ENCODE results near the gene EHMT1. TPM values are rescaled to one million over a fixed set of nuclear protein-coding genes. Genes with fewer than 3 reads are reported as not detected.

EHMT1 gene
- total RNA-seq, 4 donors from 2014 or later = 77.2 to 300 (median 161) TPM

- H3K36me3 ChIP-seq = peaks cover 0 to 46% (median 0%) of the 10 kb centered on the region in 3 donors
- DNase-seq = no peak
These were observed 98.0 kb downstream of the EHMT1 start for GRCh38 chr9:137716694-137717287.

GRCh38 chr9:137717776-137718327, 99.0 kb downstream of the EHMT1 start:
- Histone ChIP-seq H3K9me3 (no peaks in the 10 kb centered on the region), H3K27ac (no peak overlapping the region), H3K4me1 (no peaks in the 10 kb centered on the region), H3K4me3 (no peak overlapping the region), H3K36me3 (peaks cover 0 to 40% (median 0%) of the 10 kb centered on the region in 3 donors), H3K27me3 (no peaks in the 10 kb centered on the region)
- no peak for DNase-seq
- TF ChIP-seq CTCF (IDR thresholded peaks at IDR 0.05) (no peak), POLR2A (IDR thresholded peaks at IDR 0.05) (no peak)

More at GRCh38 chr9:137716694-137717287, 98.0 kb downstream of the EHMT1 start:
- Histone ChIP-seq H3K4me1 (no peaks in the 10 kb centered on the region), H3K27ac (no peak overlapping the region), H3K4me3 (no peak overlapping the region), H3K9me3 (no peaks in the 10 kb centered on the region), H3K27me3 (no peaks in the 10 kb centered on the region)
- no peak for TF ChIP-seq CTCF (IDR thresholded peaks at IDR 0.05)
- no peak for TF ChIP-seq POLR2A (IDR thresholded peaks at IDR 0.05)

- Histone ChIP-seq H3K4me1 (peaks cover 0 to 6% (median 2%) of the 10 kb centered on the region in 4 donors), H3K27ac (no peak overlapping the region), H3K4me3 (no peak overlapping the region), H3K9me3 (no peaks in the 10 kb centered on the region), H3K36me3 (peaks cover 0 to 40% (median 0%) of the 10 kb centered on the region in 3 donors), H3K27me3 (no peaks in the 10 kb centered on the region)
- TF ChIP-seq POLR2A (IDR thresholded peaks at IDR 0.05) (no peak), CTCF (IDR thresholded peaks at IDR 0.05) (no peak)
- DNase-seq = no peak
These were observed 100.4 kb downstream of the EHMT1 start for GRCh38 chr9:137719194-137719593.

- H3K4me1 ChIP-seq = peaks cover 0 to 9% (median 3%) of the 10 kb centered on the region in 4 donors
- H3K9me3 ChIP-seq = no peaks in the 10 kb centered on the region
- TF ChIP-seq POLR2A (IDR thresholded peaks at IDR 0.05) (no peak), CTCF (IDR thresholded peaks at IDR 0.05) (no peak)
- no peaks in the 10 kb centered on the region for H3K27me3 ChIP-seq
- H3K27ac ChIP-seq = no peak overlapping the region
- no peak overlapping the region for H3K4me3 ChIP-seq
- H3K36me3 ChIP-seq = peaks cover 0 to 40% (median 0%) of the 10 kb centered on the region in 3 donors
- no peak for DNase-seq
These were observed 101.8 kb downstream of the EHMT1 start for GRCh38 chr9:137720571-137721110.

- Histone ChIP-seq H3K4me3 (no peak overlapping the region), H3K36me3 (peaks cover 0 to 39% (median 0%) of the 10 kb centered on the region in 3 donors), H3K27me3 (no peaks in the 10 kb centered on the region), H3K27ac (no peak overlapping the region), H3K9me3 (no peaks in the 10 kb centered on the region), H3K4me1 (peaks cover 0 to 9% (median 3%) of the 10 kb centered on the region in 4 donors)
- TF ChIP-seq CTCF (IDR thresholded peaks at IDR 0.05) (no peak), POLR2A (IDR thresholded peaks at IDR 0.05) (no peak)
- DNase-seq = no peak
These were observed 102.7 kb downstream of the EHMT1 start for GRCh38 chr9:137721479-137721878.

Data from Peyer's patch (tissue), 4 donors.